ENCODE measurements around the gene TNIK.

TNIK gene

DNA sequence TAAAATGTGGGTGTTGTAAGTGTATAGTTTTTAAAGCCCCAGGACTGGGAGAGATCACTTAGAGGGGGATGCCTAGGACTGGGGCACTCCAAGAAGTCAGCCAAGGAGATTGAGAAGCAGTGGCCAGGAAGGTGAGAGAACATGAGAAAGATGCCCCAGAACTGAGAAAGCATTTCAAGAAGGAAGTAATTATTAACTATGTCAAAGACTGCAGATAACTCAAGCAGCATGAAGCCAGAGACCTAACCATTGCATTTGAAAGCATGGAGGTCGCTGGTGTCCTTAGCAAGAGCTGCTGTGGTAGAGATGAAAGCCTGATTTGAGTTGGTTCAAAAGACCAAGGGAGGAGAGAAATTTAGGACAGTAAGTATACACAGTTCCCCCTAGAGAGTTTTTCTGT is 403.1 kb downstream of the TNIK start:
- DNase-seq = no peak

DNA sequence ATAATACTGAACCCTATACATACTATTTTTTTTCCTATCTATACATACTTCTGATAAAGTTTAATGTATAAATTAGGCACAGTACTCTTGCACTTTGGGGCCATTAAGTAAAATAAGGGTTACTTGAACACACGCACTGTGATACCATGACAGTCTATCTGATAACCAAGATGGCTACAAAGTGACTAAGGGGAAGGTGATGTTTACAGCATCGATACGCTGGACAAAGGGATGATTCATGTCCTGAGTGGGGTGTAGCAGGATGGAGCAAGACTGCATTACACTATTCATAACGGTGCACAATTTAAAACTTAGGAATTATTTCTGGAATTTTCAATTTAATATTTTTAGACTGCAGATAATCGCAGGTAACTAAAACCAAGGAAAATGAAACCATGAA is 403.7 kb downstream of the TNIK start:
- no peak for DNase-seq

DNA sequence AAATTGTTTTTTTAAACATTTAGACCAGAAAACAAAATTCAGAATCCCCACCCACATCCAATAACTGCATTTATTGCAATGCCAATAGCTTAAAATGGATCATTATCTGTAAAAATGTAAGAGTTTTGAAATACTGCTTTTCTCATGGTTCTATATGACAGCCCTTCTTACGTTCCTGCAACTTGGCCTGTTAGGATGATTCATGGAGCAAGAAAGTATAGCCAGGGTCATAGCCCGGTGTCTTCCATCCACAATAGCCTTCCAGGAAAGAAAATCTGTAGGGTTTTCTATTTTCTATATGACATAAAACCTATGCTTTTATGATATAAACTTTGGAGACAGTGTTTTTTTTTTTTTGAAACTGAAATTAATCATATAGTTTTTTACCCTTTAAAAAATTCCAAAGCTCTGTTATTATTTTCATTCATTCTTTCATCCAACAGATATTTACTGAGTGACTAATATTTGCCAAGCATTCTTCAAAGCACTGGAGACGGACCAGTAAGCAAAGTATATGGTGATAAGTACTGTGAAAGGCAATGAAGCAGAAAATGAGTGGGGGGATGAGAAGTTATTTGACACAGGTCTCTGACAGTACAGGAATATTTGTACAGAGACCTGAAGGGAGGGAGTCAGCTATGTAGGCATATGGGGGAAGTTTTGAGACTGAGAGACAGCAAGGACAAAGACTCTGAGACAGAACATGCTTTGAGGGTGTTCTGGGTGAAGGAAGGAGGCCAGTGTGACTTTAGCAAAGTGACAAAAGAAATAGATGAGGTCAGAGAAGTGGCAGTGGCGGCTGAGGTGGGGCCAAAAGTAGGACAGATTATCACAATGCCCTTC is 404.6 kb downstream of the TNIK start:
- no peak for DNase-seq

DNA sequence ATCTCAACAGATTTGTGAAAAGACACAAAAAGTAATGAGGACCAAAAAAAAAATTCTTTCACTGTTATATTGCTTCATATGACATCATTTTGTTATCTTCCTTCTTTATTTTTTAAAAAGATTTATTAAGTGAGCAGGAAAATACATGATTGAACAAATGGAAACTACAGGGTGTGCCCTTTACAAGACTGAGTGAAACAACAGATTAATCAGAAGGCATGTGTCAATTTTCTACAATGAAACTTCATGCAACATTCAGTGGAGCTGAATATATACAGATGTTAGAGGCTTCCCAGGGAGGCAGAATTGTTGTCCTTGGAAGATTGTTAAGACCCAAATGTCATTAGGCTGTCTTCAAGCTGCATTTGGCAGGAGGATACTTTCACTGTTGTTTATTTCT is 405.3 kb downstream of the TNIK start:
- DNase-seq = no peak

DNA sequence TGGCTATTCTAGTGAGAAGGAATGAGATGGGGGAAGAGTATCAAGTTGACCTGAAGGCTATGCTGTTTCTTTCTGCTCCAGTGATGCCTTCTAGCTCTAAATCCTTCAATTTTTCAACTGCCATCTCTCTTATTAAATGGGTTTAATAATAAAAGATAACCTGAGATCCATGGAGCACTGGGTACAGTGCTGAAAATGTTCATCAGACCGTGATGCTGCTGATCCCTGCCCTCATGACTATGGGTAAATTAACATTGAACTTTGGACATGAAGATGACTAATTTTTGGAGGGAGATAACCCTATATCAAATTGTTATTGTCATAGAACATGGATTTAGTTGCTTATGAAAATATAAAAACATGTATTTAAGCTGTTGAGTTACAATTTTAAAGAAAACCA is 406.0 kb downstream of the TNIK start:
- DNase-seq = no peak

DNA sequence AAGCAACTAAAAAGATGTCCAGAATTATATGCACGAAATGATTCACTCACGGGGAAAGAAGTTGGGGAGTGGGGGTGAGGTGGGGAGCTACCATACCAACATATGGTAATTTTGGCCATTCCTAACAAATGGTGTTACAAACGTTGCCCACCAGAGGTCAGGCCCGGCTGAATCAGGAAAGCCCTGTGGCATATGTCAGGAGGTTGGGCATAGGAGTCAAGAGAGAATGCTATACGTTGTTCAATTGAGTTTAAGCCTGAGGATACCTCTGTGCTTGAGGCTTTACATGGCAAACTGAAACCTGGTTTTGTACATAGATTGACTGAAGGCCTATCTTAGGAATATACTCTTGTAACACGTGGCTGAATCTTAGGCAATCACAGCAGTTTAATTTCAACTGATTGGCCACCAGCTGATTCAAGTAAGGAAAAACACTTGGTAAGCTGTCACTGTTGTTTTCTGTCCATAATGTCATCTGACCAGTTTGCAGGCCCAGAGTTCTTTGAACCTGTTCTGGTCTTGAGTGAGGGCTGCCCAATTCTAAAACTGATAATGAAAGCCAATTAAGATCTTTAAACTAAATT is 410.3 kb downstream of the TNIK start:
- DNase-seq = peak in 2 of 6 experiments; percentile 2 to 34

DNA sequence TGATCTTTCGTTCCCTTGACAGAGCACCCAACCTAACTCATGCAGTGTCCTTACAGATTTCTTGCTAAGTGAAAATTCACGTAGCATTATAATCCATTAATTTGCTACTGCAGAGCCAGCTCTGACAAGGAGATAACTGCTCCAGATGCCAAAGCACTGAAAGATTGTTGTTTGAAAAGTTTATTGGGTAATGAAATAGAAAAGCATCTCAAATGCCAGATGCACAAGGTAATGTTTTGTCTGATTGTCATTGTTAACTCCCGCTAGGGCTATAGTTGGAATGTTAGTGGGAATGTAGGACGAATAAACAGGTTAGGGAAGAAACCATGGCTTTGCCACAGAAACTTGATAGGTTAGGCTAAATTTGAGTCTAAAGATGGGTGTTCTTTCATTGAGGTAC is 413.4 kb downstream of the TNIK start:
- no peak for DNase-seq

DNA sequence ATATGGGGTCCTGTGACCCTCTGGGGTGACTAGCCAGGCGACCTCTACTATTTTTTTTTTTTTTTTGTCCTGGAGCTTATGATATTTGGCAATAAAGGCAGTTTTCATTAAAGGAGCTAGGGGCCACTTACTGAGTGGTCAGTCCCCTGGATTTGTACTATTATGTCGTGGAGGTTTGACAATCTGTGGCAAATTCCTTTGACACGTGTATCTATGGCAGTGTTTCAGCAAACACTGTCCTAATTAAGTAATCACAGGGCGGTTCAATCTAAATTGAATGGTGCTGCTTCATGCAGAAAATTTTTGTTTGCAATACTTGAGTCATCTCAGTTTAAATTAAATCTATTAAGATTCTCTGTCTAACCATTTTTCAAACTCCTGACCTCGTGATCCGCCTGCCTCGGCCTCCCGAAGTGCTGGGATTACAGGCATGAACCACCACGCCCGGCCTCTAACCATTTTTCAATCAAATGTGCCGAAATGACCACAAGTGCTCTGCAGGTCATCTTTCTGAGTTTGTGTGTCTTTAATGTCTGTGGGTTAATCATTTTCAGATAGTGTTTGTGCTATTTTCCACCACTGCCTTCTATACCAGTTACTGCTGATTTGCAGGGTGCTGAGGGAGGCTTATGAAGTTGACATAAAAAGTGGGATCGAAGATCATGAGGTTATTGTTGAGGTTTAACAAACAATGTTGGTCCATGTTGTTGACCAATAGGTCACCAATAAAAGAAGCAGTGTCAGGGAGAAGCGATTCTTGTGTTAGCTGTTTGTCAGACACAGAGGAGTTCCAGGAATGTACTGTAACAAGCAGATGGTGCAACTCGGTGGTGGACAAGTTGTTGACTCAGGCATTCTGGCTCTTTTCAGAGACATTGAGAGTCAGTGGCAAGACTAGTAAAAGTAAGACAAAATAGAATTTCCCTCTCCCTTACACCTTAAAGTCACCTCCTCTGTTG is 415.1 kb downstream of the TNIK start:
- DNase-seq = no peak

DNA sequence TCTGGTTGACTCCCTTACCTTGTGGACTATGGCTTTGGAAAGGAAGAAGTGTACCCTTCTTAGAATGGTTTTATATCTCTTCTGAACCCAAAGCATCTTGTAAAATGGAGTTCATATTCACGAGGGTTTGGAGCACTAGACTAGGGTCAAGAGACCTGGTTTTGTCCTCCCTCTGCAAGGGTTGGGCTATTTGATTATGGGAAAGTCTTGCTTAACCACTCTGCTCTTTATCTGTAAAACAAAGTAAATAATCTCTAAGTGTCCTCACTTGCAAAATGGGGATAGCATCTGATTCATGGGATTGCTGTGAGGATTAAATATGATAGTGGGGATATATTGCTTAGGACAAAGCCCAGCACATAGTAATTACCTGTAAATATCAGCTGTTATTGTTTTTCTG is 415.8 kb downstream of the TNIK start:
- no peak for DNase-seq

DNA sequence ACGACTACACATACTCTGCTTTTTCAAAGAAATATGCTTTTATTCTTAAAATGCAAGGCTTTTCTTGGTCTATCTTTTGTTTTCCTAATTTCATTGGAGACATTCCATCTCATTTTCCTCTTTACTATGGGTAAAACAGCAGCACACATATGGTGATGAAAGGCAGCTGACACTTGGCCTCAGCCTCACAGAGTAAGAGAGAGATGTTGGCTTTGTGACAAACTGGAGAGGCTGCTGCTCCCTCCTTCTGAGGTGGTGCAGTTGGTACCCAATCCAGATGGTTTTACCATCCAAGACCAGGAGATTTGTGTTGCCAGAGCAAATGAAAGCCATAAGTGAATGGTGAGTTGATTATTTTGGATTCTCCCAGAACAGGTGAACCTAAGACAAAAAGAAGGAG is 420.5 kb downstream of the TNIK start:
- DNase-seq = no peak

DNA sequence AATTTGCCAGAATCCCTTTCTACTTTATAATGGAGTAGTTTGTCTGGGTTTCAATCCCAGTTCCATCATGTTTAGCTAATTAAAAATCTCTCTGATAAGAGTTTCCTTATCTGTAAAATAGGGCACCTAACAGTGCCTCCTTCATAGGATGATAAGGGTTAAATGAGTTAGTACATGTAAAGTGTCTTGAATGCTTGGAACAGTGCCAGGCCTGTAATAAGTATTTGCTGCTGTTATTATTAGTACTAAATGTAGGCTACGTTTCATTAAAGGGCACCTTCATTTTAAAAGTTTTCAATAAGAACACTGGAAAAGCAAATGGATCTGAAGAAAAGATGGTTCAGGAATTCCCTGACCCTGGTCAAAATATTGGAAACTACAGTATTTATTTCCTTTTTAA is 421.9 kb downstream of the TNIK start:
- no peak for DNase-seq

DNA sequence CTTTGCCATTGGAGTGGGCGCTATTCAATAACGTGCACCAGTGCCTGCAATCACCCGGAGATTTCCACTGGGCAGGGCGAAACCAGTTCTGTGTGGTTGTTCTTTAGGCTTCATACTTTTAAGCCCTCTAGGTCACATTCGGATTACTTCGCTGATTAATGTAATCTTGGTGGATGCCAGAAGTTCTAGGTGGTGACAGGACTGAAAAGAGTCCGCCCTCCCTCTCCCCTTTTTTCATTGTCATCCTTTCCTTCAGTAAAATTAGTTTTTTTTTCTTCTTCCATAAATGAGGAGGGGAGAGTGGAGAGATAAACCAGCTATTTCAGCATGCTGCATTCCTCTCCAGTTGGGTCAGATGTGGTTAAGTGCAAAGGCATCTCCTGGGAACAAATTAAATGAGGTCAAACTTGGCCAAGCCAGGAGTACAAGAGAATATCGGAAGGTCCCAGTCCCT is 431.4 kb downstream of the TNIK start:
- DNase-seq = no peak

DNA sequence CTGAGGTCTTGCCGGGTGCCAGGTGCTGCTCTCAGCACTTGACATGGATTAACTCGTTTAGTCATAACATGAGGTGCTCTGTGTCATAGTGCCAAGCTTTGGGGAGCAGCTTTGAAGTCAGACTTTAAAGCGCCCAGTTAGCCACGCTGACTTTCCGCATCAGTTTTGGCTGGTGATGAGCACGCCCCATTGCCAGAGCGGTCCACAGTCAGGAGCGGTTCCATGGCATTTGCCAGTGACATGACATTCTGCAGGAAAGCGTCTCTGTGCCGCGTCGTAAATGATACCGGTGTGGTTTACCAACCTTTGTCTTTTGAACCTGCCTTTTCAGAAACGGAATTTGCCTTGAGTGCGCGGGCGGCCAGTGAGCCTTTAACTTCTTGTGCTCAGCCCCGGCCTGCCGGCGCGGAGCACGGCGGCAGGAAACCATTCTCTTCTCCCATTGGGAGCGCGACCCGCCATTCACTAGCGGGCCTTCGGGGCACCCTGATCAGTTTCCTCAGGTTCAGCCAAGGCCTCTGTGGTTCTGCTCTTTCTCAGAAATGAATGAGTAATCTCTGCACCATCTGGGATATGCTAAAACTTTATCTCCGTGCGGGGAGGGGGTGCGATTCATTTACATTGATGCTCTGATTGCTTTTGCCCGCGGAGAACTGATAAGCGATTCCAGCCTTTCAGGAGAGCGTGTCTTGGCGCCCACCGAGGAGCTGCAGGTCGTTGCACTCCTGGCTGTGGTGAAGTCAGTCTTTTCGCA is 432.0 kb downstream of the TNIK start:
- peak in 2 of 6 experiments; percentile 10 to 12 for DNase-seq

DNA sequence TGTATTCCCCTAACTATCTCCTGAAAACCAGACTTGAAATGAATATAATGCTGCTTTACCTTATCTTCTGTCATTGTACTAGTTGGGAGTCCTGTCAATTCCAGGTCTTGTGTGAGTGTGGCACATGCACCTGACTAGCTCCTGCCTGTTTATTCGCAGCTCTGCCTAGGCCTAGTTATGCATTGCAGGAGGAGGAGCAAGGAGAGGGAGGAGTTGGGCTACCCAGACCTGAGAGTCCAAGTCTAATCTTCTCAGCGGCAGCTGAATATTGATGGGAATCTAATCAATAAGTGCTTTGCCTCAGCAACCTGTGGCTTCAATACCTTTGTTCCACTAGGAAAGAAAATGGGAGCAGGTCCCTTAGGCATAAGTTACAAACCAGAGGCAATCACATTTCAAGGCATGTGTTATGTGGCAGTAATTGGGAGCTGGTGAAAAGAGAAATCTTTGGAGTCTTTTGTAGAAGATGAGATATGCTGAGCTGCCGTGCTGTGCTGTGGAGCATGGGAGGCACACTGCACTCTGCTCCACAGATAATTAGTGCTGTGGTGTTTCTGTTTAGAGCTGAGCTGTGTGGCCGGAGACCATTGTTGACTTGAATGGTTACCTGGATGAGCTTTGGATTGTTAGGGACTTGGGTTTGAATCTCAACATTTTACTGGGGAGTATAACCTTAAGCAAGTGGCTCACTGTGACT is 433.5 kb downstream of the TNIK start, which contains the start of gene SLC2A2:
Gene SLC2A2, minus strand, starts transcription at position 124 of the 697 bp plus-strand sequence. Its CDS starts 50 bp downstream, at position 74.
- no peak for DNase-seq

DNA sequence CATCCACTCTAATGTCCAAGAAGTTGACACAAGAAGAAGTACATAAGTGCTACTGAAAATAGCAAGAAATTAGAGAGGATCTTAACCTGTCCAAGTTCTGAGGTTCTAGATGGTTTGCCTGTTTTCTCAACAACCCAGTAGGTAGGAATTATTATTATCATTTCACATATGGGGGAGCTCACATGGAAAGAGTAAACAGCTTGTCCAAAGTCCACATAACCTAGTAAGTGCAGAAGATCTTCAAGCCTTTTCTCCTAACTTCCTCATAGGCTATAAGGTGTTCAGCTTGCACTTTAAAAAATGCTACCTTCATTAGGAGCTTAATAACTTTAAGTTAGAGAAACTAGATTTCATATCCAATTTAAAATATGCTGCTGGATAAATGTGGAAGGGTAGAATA is 436.6 kb downstream of the TNIK start:
- DNase-seq = no peak

DNA sequence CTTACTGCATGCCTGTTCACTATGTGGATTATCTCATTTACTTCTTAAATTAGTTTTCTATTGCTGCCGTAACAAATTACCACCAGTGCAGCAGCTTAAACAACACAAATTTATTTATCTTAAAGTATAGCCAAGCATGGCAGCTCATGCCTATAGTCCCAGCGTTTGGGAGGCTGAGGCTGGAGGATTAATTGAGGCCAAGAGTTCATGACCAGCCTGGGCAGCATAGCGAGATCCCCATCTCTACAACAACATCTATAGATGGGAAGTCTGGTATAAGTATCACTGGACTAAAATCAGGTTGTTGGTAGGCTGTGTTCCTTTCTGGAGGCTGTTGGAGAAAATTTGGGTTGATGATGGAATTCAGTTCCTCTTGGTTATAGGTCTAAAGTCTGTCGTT is 438.8 kb downstream of the TNIK start:
- DNase-seq = no peak

DNA sequence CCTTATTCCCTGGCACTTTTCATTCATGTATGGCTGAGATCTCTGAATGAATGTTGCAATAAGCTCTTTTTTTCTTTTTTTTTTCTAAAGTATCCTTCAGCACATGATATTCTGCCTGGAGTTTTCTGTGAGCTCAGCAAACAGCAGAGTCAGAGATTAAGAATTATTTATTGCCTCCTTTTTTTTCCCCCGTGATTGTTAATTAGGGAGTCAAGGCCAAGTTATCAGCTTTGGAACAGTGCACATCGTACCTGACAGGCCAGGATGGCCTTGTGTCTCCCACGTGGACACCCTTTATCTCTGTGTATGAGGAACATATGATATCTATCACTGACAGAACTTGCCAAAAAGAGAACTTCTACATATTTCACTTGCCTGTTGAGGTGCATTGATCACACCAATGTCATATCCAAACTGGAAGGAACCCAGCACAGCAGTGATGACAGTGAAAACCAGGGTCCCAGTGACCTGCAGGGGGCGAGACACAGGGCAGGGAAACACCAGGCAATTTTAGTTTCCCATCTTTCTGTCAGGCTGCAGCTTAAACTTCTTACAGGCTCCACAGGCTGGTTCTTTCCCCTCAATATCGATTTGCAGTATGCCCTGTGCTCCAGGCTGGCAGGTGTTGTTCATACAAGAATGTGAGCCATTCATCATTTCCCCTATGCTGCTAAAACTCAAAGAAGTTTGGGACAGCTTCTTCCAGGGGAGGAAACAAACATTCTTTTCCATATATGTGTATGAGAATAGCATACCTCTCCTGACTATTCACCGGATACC is 441.9 kb downstream of the TNIK start:
- no peak for DNase-seq

DNA sequence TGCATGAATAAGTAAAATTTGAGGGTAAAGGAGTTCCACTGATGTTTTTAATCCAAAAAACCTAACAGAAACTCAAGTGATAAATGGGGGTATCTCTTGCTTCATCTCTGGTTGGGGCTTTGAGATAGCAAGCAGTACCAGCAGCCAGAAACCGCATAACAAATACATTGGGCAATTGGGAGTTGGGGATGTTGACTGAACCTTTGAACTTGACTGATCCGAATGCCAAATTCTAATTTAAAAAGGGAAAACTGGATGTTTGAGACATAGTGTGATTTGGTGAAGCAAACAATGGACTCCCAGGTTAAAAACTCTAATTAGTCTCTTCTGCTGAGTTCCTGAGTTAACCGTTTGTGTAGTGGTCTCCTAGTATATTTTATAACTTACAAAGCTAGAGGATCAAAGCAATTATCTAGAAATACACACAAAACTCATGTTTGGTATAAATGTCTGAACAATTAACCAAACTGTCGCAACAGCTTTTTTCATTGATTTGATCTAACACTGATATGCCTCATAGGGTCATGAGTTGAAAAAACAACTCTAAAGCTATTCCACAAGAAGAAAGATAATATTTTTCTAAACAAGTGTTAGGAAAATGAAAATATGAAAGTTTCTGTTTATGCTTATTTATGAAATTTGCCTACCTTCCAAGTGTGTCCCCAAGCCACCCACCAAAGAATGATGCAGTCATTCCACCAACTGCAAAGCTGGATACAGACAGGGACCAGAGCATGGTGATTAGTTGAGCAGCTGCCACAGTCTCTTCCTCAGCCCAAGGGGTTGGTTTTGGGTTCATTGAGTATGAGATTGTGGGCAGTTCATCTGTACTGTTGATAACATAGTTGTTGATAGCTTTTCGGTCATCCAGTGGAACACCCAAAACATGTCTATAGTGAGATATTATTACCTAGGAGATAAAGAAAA is 446.1 kb downstream of the TNIK start:
- DNase-seq = no peak

DNA sequence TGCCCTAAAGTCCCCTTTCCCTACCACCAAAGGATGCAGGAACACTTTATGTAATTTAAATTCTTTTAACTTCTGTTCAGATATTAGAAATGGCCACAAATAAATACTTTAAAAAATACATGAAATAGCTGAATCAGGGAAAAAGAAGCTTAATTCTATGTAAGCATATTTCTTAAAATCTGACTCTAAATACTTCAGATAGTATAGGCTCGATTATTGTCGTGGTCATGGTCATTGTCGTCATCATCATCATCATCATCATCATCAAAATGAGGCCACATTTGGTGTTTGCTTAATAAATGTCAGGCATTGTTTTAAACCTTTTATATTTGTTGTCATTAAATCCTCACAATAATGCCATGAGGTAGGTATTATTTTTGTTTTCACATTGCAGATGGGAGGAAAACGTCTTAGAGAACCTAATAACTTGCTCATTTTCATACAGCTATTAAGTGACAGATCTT is 448.3 kb downstream of the TNIK start:
- DNase-seq = no peak

Data from stimulated activated naive CD4-positive, alpha-beta T cell (primary cell).